Fibroblast of pulmonary artery (primary cell): ENCODE measurements around the gene MBD3L5.

Experiments
- DNase-seq: peaks from one replicate; pipeline ENCODE4 v3.0.0-alpha.2; 2010; ENCODE audit warnings: low read depth
- H3K4me3 ChIP-seq: replicated peaks from 2 replicates; pipeline ENCODE4 v1.5.1; 2011; ENCODE audit warnings: low read depth, mild to moderate bottlenecking, control low read depth, low read length, moderate library complexity
- TF ChIP-seq, protein P1 (sequence below): IDR thresholded peaks from 2 replicates; pipeline ENCODE4 v1.5.1; 2011; ENCODE audit warnings: mild to moderate bottlenecking, control low read depth, low read length, inconsistent platforms; ENCODE audit errors: missing control alignments

The MBD3L5 gene

DNA sequence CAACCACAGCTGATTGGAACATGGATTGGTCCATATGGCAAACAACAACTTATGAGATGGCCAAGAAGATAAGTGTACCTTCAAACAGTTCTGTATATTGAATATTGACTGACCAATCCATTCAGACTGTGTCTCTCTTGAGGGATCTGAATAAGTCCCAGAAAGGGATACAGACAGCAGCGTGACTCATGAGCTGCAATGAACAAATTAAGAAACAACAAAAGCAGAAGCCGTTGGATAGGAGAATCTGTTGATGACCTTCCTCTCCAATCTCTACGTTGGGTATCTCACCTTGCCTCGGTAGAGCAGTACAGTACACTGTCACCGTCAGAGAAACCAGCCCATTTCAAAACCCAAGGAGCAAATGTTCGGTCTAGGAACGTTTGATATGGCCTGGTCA lies 30.4 kb upstream of the MBD3L5 start:
- no peak overlapping the region for H3K4me3 ChIP-seq
- DNase-seq = no peak
- TF ChIP-seq, protein P1, sequence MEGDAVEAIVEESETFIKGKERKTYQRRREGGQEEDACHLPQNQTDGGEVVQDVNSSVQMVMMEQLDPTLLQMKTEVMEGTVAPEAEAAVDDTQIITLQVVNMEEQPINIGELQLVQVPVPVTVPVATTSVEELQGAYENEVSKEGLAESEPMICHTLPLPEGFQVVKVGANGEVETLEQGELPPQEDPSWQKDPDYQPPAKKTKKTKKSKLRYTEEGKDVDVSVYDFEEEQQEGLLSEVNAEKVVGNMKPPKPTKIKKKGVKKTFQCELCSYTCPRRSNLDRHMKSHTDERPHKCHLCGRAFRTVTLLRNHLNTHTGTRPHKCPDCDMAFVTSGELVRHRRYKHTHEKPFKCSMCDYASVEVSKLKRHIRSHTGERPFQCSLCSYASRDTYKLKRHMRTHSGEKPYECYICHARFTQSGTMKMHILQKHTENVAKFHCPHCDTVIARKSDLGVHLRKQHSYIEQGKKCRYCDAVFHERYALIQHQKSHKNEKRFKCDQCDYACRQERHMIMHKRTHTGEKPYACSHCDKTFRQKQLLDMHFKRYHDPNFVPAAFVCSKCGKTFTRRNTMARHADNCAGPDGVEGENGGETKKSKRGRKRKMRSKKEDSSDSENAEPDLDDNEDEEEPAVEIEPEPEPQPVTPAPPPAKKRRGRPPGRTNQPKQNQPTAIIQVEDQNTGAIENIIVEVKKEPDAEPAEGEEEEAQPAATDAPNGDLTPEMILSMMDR = no peak

DNA sequence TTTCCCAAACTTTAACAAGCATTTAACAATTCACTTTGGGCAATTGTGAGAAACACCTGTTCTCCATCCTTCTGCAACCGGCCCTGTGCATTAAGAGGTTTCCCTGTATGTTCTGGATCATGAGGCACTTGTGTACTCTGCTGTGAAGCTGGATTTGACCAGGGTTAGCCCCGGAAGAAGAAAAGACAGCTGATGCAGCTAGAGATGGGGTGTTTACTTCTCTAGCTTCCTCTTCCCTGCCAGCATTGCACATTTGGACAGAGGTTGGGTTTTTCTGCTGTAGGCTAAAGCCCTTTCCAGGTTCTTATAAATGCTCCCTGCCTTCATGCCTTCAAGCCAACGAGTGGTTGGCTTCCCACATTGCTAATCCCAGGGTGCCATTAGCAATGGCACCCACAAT lies 30.0 kb upstream of the MBD3L5 start:
- H3K4me3 ChIP-seq = no peak overlapping the region
- no peak for DNase-seq
- TF ChIP-seq, protein P1 = no peak

DNA sequence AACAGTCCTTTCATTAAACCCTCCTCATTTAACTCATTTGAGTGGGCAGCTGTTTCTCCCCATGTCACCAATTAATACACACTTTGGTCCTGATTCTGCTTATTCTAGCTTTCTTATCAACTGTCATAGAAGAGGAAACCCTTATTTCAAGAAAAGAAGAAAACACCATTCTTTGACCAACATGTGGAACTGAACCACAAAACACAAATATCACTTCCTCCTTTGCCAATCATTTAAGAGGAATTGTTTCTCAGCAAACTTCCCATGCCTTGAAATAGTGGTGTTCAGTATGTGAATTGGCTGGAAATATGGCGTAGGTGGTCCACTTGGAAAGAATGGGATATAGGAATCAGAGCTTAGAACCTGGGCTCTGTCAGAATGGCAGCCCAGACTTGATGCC lies 29.6 kb upstream of the MBD3L5 start:
- TF ChIP-seq, protein P1 = no peak
- DNase-seq = no peak
- H3K4me3 ChIP-seq = no peak overlapping the region

DNA sequence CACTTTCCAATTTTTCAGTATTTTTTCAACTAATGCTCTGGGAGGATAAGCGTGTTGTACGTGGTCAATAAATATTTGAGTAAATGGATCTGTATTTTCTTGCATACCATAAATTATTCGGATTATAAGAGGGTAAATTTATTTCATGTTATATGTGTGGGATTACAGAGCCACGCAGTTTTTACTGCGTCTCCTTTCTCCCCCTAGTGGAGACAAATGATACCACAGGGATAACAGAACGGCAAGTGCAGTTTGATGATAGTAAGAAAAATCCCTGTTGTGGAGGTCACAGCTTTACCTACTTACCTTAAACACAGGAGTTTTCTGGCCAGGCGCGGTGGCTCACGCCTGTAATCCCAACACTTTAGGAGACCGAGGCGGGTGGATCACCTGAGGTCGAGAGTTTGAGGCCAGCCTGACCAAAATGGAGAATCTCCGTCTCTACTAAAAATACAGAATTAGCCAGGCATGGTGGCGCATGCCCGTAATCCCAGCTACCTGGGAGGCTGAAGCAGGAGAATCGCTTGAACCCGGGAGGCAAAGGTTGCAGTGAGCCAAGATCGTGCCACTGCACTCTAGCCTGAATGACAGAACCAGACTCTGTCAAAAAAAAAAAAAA lies 26.0 kb upstream of the MBD3L5 start:
- H3K4me3 ChIP-seq = no peak overlapping the region
- DNase-seq = no peak
- TF ChIP-seq, protein P1 = no peak

DNA sequence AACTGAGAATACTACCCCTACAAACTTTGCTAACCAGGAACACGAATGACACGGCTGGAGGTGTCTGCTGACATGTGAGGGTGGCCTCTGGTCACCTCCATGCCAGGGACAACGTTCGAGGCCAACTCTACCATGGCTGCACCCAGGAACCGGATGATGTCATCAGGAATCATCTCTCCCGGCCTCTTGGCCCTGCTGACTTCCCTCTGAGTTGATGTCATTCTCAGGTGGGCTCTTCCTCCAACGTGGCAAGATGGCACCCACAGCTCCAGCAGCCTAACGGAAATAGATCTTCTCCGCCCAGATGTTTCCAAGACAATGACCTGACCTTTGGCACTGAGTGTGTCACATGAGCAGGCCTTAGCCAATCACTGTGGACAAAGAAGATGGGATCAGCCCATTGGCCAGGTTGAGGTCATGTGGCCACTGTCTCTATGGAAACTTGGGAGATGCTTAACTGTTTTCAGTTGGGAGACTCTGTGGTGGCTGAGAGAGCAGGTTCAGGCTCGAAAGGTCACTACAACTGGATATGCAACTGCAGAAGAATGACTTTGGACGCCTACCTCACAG lies 24.2 kb upstream of the MBD3L5 start:
- no peak overlapping the region for H3K4me3 ChIP-seq
- TF ChIP-seq, protein P1 = no peak
- DNase-seq = no peak

DNA sequence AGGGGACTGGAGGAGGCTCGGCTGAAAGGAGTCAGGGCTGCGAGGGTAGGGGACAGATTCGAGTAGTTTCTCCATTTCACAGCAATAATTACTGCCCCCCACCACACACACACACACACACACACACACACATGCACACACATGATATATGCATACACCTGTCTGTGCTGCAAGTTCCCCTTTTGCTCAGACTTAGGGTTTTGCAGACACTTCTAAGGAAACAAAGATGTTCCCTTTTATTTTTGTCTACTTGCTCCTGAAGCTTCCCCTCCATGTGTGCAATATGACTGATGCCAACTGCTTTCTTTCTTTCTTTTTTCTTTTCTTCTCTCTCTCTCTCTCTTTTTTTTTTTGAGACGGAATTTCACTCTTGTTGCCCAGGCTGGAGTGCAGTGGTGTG lies 22.5 kb upstream of the MBD3L5 start:
- no peak overlapping the region for H3K4me3 ChIP-seq
- no peak for DNase-seq
- TF ChIP-seq, protein P1 = no peak
